Right lobe of liver (tissue), 6 donors: ENCODE results near the gene KLF1. TPM values are rescaled to one million over a fixed set of nuclear protein-coding genes. Genes with fewer than 3 reads are reported as not detected.
"Not testable (repeated sequence)": the region's sequence is repeated elsewhere in the genome, so short reads cannot be mapped to it uniquely, and the experiment has no call there.

Experiments used
- ATAC-seq, 4 donors: fragments of 200-7000 bp; cut with Tn5 transposase; one replicate each; pipeline ENCODE4 v1.9.1; 2020; ENCODE audit warnings: mild to moderate bottlenecking in 4 of 4, moderate library complexity in 4 of 4
- DNase-seq, 3 donors: peaks; one replicate each; pipeline ENCODE4 v3.0.0-alpha.2; 2020
- H3K27ac ChIP-seq, 3 donors: fragments of 200-600 bp; one replicate each; pipeline ENCODE4 v1.8.0; 2022
- H3K27me3 ChIP-seq, 2 donors: fragments of 200-600 bp; one replicate each; pipeline ENCODE4 v1.8.0; 2022
- H3K36me3 ChIP-seq, 4 donors: fragments of 200-600 bp; sonication (generic) in 1 of 4; one replicate each; pipeline versions ENCODE4 v1.5.1 to v1.8.0; 2017 to 2022; ENCODE audit warnings: control low read depth in 1 of 4
- H3K4me1 ChIP-seq, 4 donors: fragments of 200-600 bp; sonication (generic) in 1 of 4; one replicate each; pipeline versions ENCODE4 v1.5.1 to v1.8.0; 2017 to 2022; ENCODE audit warnings: control low read depth in 1 of 4
- H3K4me3 ChIP-seq, 3 donors: fragments of 200-600 bp; one replicate each; pipeline ENCODE4 v1.8.0; 2022
- H3K9me3 ChIP-seq, 4 donors: fragments of 200-600 bp; sonication (generic) in 1 of 4; one replicate each; pipeline versions ENCODE4 v1.5.1 to v1.8.0; 2017 to 2022; ENCODE audit warnings: control low read depth in 1 of 4
- POLR2A ChIP-seq: fragments of 450-650 bp; IDR thresholded peaks from one replicate; pipeline ENCODE4 v1.6.1; 2017; ENCODE audit warnings: antibody characterized with exemption, mild to moderate bottlenecking
- WGBS: methylation state at CpG from one replicate; pipeline ENCODE4 v1.1.6; 2018; ENCODE audit warnings: low coverage, low lambda C conversion rate; ENCODE audit not compliant: insufficient coverage; ENCODE audit errors: missing lambda C conversion rate; 5-methylcytosine and 5-hydroxymethylcytosine counted together
- intact Hi-C, 2 donors: fragments of 100-400 bp; cut with DNase I; formaldehyde crosslinking; loops; one replicate each; pipeline versions ENCODE4 v1.11.2 to v1.14.1; 2022
- total RNA-seq, 6 experiments: library from RNA; depleted of rRNA in 2 of 6; stranded (reverse); fragments of >200 nt in 2 of 6; fragmentation: NEBNext Ultra II Directional in 3 of 6; extraction: Animal tissue kit (Norgen Biotek cat#: 25700) in 3 of 6; gene quantifications; one replicate each; pipeline versions ENCODE4 v1.1.0 to v1.2.4, GENCODE V29; 2016 to 2023
- TF ChIP-seq, protein P1 (sequence below), 4 donors: fragments of 200-600 bp in 3 of 4; fragments of 450-650 bp in 1 of 4; IDR thresholded peaks; one replicate each; pipeline versions ENCODE4 v1.5.1 to v1.8.0; 2016 to 2022; ENCODE audit warnings: antibody characterized with exemption in 4 of 4, mild to moderate bottlenecking in 2 of 4
- donor health status: DM: no; HTN: yes; CAD: no.
- donor health status: DM: no; HTN: no; CAD: no.
- donor health status: DM: no; HTN: no; CAD: no.
- donor health status: DM: no; HTN: yes; CAD: no.
- donor health status: DM: no; HTN: yes; CAD: no.

Gene KLF1
- total RNA-seq, 6 experiments from 2014 or later, result 0.32 to 1.7 (median 0.44) TPM; not detected in 3

DNA sequence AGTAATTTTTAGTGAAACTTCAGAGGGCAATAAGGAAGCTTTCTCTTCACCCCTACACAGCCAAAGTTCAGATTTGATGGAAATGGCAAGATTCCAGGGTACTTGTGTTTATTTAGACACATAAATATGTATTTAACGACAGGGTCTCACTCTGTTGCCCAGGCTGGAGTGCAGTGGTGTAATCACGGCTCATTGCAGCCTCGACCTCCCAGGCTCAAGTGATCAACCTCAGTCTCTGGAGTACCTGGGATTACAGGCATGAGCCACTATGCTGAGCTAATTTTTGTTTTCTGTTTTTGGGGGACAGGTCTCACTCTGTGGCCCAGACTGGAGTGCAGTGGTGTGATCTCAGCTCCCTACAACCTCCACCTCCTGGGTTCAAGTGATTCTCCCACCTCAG, 34.0 kb upstream of the KLF1 start:
- intact Hi-C loops, result no loop called here
- Histone ChIP-seq H3K27ac (no peak overlapping the region), H3K9me3 (no peaks in the 10 kb centered on the region), H3K27me3 (no peaks in the 10 kb centered on the region), H3K4me3 (no peak overlapping the region), H3K4me1 (peaks cover 0 to 6% (median 2%) of the 10 kb centered on the region in 4 donors), H3K36me3 (peaks cover 0 to 39% (median 19%) of the 10 kb centered on the region in 4 donors)
- 43% methylated on average over 3 of the region's 3 CpGs for WGBS
- DNase-seq, result no peak
- ATAC-seq, result no peak
- TF ChIP-seq, protein P1, sequence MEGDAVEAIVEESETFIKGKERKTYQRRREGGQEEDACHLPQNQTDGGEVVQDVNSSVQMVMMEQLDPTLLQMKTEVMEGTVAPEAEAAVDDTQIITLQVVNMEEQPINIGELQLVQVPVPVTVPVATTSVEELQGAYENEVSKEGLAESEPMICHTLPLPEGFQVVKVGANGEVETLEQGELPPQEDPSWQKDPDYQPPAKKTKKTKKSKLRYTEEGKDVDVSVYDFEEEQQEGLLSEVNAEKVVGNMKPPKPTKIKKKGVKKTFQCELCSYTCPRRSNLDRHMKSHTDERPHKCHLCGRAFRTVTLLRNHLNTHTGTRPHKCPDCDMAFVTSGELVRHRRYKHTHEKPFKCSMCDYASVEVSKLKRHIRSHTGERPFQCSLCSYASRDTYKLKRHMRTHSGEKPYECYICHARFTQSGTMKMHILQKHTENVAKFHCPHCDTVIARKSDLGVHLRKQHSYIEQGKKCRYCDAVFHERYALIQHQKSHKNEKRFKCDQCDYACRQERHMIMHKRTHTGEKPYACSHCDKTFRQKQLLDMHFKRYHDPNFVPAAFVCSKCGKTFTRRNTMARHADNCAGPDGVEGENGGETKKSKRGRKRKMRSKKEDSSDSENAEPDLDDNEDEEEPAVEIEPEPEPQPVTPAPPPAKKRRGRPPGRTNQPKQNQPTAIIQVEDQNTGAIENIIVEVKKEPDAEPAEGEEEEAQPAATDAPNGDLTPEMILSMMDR (IDR thresholded peaks at IDR 0.05), result no peak
- TF ChIP-seq POLR2A, result no peak

DNA sequence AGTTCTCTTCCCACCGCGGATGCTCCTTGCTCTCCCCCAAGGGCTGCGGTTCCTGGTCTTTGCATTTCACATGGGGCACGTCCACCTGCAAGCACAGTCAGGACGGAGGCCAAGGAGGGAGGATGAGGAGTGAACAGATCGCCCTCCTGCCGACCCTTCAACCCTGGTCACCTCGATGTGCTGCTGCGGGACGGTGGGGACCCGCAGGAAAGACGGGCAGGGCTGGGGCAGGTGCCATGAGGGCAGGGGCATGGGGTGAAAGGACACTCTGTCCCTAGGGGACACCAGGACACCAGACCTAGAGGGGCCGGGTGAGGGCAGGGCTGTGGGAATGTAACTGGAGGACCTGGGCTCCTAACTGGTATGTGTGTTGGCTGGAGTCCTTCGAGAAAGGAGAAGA, 31.3 kb upstream of the KLF1 start:
- DNase-seq (no peak), ATAC-seq (no peak)
- Histone ChIP-seq H3K9me3 (no peaks in the 10 kb centered on the region), H3K36me3 (peaks cover 0 to 11% (median 3%) of the 10 kb centered on the region in 4 donors), H3K27ac (no peak overlapping the region), H3K27me3 (no peaks in the 10 kb centered on the region), H3K4me3 (no peak overlapping the region), H3K4me1 (peaks cover 0 to 10% (median 2%) of the 10 kb centered on the region in 4 donors)
- intact Hi-C loops, result no loop called here
- TF ChIP-seq, protein P1 (IDR thresholded peaks at IDR 0.05), result no peak
- 100% methylated on average over 1 of the region's 14 CpGs for whole genome bisulfite sequencing

DNA sequence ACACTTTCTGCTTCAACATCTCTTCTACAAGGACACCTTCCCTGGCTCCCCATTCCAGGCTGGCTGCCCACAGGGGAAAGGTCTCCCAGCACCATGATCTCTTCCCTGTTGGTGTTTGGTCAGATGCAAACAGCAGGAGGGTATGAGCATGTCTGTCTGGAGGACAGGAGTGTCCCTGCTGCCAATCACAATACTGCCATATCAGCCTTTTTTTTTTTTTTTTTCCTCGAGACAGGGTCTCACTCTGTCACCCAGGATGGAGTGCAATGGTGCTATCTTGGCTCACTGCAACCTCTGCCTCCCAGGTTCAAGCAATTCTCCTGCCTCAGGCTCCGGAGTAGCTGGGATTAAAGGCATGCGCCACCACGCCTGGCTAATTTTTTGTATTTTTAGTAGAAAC, 28.9 kb upstream of the KLF1 start:
- WGBS, result 85% methylated on average over 4 of the region's 4 CpGs
- DNase-seq, H3K4me3 ChIP-seq, H3K27ac ChIP-seq, H3K36me3 ChIP-seq, H3K27me3 ChIP-seq, H3K9me3 ChIP-seq, ATAC-seq, intact Hi-C loops: not testable (repeated sequence)
- H3K4me1 ChIP-seq, result peaks cover 0 to 20% (median 2%) of the 10 kb centered on the region in 4 donors

DNA sequence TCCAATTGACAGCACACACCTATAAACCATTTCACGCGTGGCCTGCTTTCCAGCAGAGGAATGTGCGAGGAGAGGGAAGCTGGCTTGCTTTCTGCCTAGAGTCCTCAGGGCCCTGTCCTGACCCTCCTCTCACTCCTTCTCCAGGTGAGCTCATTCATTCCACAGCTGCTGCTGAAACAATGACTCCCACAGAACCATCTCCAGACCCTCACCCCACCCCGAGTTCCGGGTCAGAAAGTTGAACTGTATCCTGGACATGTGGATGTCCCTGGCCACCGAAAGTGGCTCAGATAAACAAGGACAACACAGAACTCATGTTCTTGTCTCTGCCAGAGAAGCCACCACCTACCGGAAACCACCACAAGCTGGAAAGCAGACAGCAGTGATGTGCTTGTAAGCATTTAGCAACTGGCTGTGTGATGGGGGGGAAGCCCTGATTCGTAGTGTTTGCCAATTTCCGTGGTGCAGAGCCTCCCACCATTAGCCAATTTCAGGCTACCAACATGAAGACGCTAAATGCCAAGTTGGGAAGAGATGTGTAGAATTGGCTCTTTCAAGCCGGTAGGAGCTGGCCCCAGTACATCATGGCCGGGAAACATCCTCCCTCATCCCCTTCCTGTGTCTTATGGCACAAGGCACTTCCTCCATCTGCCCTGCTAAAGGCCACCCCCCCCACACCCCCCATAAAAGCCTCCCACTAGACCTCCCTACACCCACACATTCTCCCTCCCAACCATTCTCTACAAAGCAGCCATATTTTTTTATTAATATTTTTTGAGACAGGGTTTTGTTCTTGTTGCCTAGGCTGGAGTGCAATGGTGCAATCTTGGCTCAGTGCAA, 27.1 kb upstream of the KLF1 start:
- Histone ChIP-seq H3K4me1 (peaks cover 0 to 20% (median 2%) of the 10 kb centered on the region in 4 donors), H3K27ac (no peak overlapping the region), H3K9me3 (no peaks in the 10 kb centered on the region), H3K4me3 (no peak overlapping the region), H3K36me3 (no peaks in the 10 kb centered on the region), H3K27me3 (no peaks in the 10 kb centered on the region)
- no peak for ATAC-seq
- intact Hi-C loops, result no loop called here
- no peak for DNase-seq
- TF ChIP-seq, protein P1 (IDR thresholded peaks at IDR 0.05), result no peak
- no peak for TF ChIP-seq POLR2A
- 42% methylated on average over 6 of the region's 12 CpGs for WGBS

DNA sequence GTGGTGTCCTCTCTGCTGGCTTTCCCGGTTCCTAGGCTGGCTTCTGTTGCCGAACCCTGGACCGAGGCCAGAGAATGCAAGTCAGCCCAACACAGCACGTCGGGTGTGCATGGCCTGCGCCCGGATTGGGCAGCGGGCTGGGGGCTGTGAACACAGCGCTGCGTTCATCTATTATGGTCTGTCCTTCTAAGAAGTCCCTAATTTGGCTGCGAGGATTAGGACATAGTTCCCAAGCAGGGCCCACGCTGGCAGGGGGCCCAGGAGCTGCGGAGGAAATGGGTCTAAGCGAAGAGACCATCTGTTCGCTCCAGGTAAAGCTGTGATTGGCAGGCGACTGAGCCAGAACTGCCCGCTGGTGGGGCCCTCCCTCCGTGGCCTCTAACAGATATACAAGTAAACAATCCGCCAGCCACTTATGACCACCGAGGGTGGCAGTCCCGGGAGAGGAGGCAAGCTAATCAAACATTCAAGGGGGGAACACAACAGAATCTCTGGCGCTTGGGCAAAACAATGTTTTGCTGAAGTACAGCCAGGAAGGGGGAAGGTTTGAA, 26.1 kb upstream of the KLF1 start:
- DNase-seq, result peak in 1 of 3 donors; percentile 66
- peak; percentile 68 to 76 (median 72) for ATAC-seq
- no peaks in the 10 kb centered on the region for H3K27me3 ChIP-seq
- peaks cover 0 to 15% (median 0%) of the 10 kb centered on the region in 4 donors for H3K4me1 ChIP-seq
- no peaks in the 10 kb centered on the region for H3K36me3 ChIP-seq
- no peak overlapping the region for H3K27ac ChIP-seq
- TF ChIP-seq, protein P1 (IDR thresholded peaks at IDR 0.05), result no peak
- TF ChIP-seq POLR2A, result no peak
- WGBS, result 10% methylated on average over 17 of the region's 22 CpGs
- H3K4me3 ChIP-seq, result no peak overlapping the region
- no peaks in the 10 kb centered on the region for H3K9me3 ChIP-seq
- intact Hi-C loops, result no loop called here
